Gastrocnemius medialis (tissue), 4 donors: ENCODE results near the gene TLR2.

Source experiments
- POLR2A ChIP-seq, 2 donors: fragments of 450-650 bp; IDR thresholded peaks; one replicate each; pipeline ENCODE4 v1.6.1; 2017; ENCODE audit warnings: antibody characterized with exemption in 2 of 2, mild to moderate bottlenecking in 2 of 2, moderate library complexity in 2 of 2
- TF ChIP-seq, protein P1 (sequence below), 5 experiments: fragments of 450-650 bp in 3 of 5; fragments of 200-600 bp in 2 of 5; sonication (generic) in 2 of 5; IDR thresholded peaks in 4 of 5; conservative IDR thresholded peaks in 1 of 5; 1 replicate in 4 of 5; 2 replicates in 1 of 5; pipeline ENCODE4 v1.5.1; 2016 to 2019; ENCODE audit warnings: antibody characterized with exemption in 5 of 5, mild to moderate bottlenecking in 3 of 5, moderate library complexity in 3 of 5

DNA sequence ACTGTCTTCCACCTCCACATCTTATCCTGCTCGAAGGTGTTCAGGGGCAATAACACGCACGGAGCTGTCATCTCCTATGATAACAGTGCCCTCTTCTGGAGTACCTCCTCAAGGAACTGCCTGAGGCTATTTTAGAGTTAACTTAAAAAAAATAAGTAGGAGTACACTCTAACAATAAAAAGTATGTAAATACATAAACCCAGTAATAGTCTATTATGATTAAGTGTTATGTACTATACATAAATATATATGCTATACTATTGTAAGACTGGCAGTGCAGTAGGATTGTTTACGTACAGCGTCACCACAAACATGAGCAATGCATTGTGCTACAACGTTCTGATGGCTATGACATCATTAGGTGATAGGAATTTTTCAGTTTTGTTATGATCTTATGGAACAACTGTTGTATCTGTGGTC lies 34.5 kb upstream of the TLR2 start:
- TF ChIP-seq, protein P1, sequence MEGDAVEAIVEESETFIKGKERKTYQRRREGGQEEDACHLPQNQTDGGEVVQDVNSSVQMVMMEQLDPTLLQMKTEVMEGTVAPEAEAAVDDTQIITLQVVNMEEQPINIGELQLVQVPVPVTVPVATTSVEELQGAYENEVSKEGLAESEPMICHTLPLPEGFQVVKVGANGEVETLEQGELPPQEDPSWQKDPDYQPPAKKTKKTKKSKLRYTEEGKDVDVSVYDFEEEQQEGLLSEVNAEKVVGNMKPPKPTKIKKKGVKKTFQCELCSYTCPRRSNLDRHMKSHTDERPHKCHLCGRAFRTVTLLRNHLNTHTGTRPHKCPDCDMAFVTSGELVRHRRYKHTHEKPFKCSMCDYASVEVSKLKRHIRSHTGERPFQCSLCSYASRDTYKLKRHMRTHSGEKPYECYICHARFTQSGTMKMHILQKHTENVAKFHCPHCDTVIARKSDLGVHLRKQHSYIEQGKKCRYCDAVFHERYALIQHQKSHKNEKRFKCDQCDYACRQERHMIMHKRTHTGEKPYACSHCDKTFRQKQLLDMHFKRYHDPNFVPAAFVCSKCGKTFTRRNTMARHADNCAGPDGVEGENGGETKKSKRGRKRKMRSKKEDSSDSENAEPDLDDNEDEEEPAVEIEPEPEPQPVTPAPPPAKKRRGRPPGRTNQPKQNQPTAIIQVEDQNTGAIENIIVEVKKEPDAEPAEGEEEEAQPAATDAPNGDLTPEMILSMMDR (IDR thresholded peaks at IDR 0.05 in 4 of 5, conservative IDR thresholded peaks at IDR 0.05 in 1 of 5), result peak in 1 of 5 experiments; percentile 13
- TF ChIP-seq POLR2A (IDR thresholded peaks at IDR 0.05), result no peak
